Mucosa of descending colon (tissue), 3 donors: ENCODE measurements around the gene CALML4. TPM values are rescaled to one million over a fixed set of nuclear protein-coding genes. Genes with fewer than 3 reads are reported as not detected.

ENCODE experiments used
- ATAC-seq: fragments of 200-7000 bp; cut with Tn5 transposase; one replicate; pipeline ENCODE4 v1.9.1; 2020; ENCODE audit warnings: mild to moderate bottlenecking, moderate library complexity
- DNase-seq, 3 donors: peaks; one replicate each; pipeline ENCODE4 v3.0.0-alpha.2; 2020
- H3K36me3 ChIP-seq: fragments of 200-600 bp; one replicate; pipeline ENCODE4 v1.8.0; 2021; ENCODE audit warnings: low read depth, mild to moderate bottlenecking
- H3K4me1 ChIP-seq: fragments of 200-600 bp; one replicate; pipeline ENCODE4 v1.8.0; 2021; ENCODE audit warnings: low read depth, mild to moderate bottlenecking
- H3K4me3 ChIP-seq: fragments of 200-600 bp; one replicate; pipeline ENCODE4 v1.8.0; 2021; ENCODE audit warnings: mild to moderate bottlenecking
- H3K9me3 ChIP-seq: fragments of 200-600 bp; one replicate; pipeline ENCODE4 v1.8.0; 2021; ENCODE audit warnings: mild to moderate bottlenecking
- CTCF ChIP-seq: fragments of 200-600 bp; IDR thresholded peaks from one replicate; pipeline ENCODE4 v1.8.0; 2022; ENCODE audit warnings: antibody characterized with exemption, mild to moderate bottlenecking
- intact Hi-C, 2 donors: fragments of 100-400 bp; cut with DNase I in 1 of 2; cut with micrococcal nuclease in 1 of 2; formaldehyde crosslinking; loops; one replicate each; pipeline versions ENCODE4 v1.11.0 to v1.11.1; 2022; cut with DNase I, micrococcal nuclease
- total RNA-seq, 3 donors: library from RNA; stranded (reverse); fragmentation: NEBNext Ultra II Directional in 2 of 3; extraction: Animal tissue kit (Norgen Biotek cat#: 25700) in 2 of 3; gene quantifications; one replicate each; pipeline versions ENCODE4 v1.2.1 to v1.2.4, GENCODE V29; 2021 to 2023
- donor health status: DM: no; HTN: no; CAD: no; lungs with moderate emphysema.
- donor health status: DM: no; HTN: no; CAD: no.
- donor health status: DM: no; HTN: yes; CAD: no.

Gene CALML4
- total RNA-seq, 3 donors from 2014 or later = 50.8 to 122 (median 98.1) TPM

DNA sequence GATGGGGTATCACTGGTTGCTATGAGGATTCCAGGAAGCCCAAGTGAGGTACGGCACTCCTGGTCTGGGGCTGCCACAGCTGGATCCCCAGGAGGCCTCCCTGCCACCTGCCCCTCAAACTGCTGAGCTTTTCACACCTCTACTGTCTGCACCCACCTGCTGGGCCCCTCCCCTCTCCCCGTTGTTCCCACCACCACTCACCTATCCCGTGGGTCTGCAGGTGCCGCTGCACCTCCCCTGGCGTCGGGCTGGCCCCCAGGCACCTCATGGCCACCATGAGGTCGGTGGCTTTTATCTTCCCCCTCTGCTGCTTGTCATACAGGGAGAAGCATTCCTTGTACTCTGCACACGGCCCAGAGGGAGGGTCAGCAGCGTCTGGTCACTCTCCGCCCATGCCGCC, 5.8 kb downstream of the CALML4 start:
- H3K36me3 ChIP-seq = no peaks in the 10 kb centered on the region
- no peak for TF ChIP-seq CTCF
- ATAC-seq (no peak), DNase-seq (peak in 1 of 3 donors; percentile 12)
- no peaks in the 10 kb centered on the region for H3K9me3 ChIP-seq
- no peaks in the 10 kb centered on the region for H3K4me1 ChIP-seq
- no peak overlapping the region for H3K4me3 ChIP-seq
- intact Hi-C loops = no loop called here

- no peak overlapping the region for H3K4me3 ChIP-seq
- DNase-seq (no peak), ATAC-seq (no peak)
- intact Hi-C loops = no loop called here
- H3K4me1 ChIP-seq = no peaks in the 10 kb centered on the region
- H3K36me3 ChIP-seq = no peaks in the 10 kb centered on the region
- H3K9me3 ChIP-seq = no peaks in the 10 kb centered on the region
- no peak for TF ChIP-seq CTCF
Observed at GRCh38 chr15:68197661-68198437, 7.3 kb downstream of the CALML4 start.

DNA sequence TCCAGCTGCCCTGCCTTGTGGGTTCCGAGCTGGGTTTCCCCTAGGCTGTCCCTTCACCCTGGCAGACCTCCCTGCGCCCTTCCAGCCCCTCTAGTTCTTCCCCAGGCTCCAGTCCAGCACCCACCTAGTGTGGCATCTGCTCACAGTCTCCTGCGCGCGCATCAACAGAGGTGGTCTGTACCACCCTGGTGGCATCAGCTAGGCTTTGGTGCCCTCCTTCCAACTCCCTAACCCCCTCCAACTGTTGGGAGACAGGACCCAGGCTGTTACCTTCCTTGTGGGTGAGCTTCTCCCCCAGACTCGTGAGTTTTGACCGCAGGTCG, 8.0 kb downstream of the CALML4 start:
- Histone ChIP-seq H3K4me1 (no peaks in the 10 kb centered on the region), H3K9me3 (no peaks in the 10 kb centered on the region), H3K4me3 (no peak overlapping the region), H3K36me3 (no peaks in the 10 kb centered on the region)
- TF ChIP-seq CTCF = no peak
- DNase-seq = no peak
- ATAC-seq = no peak
- intact Hi-C loops = no loop called here

DNA sequence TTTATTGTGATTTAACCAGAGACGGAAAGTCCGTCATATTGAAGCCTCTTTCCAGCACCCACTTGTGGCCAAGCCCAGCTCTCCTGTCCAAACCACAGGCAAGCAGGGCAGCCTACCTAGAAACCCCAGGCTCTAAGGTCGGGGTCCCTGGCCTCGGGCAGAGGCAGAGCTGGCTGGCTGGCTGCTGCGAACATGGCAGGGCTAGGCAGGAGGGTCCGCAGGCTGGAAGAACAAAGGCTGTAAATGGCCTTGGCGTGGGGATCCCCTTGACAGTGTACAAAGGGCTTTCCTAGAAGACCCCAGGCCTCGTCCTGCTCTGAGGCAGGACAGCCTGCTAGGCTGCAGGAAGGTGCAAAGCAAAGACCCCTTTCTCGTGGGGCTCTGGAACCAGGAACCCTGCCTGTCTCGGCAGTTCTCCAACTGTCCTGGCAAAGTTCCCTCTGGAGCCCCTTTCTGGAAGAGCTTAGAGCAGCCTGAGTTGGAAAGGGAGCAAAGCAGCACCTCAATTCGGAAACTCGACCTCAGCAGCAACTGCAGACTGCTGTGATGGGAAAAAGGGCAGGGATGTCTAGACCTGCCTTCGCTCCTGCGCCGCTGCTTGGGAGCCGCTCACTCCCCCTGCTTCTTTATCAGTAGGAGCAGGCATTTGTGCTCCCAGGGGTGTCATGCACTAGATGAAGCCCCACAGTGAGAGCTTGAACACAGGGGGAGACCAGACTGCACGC, 8.5 kb downstream of the CALML4 start:
- Histone ChIP-seq H3K4me1 (no peaks in the 10 kb centered on the region), H3K4me3 (no peak overlapping the region), H3K36me3 (no peaks in the 10 kb centered on the region), H3K9me3 (no peaks in the 10 kb centered on the region)
- DNase-seq (no peak), ATAC-seq (no peak)
- no peak for TF ChIP-seq CTCF
- intact Hi-C loops = no loop called here

- Histone ChIP-seq H3K4me3 (no peak overlapping the region), H3K9me3 (no peaks in the 10 kb centered on the region), H3K36me3 (no peaks in the 10 kb centered on the region), H3K4me1 (no peaks in the 10 kb centered on the region)
- no peak for ATAC-seq
- no peak for TF ChIP-seq CTCF
- intact Hi-C loops = no loop called here
- DNase-seq = no peak
Observed at GRCh38 chr15:68195336-68196112, 9.6 kb downstream of the CALML4 start.
